Fibroblast of lung (primary cell): ENCODE measurements around the gene CETN1.

ENCODE experiments used
- EZH2 ChIP-seq: IDR thresholded peaks from 2 replicates; pipeline ENCODE4 v1.5.1; 2012; ENCODE audit warnings: low read length, control low read depth, mild to moderate bottlenecking; ENCODE audit errors: missing control alignments
- TF ChIP-seq, protein P1 (sequence below), 2 donors: IDR thresholded peaks in 1 of 2; conservative IDR thresholded peaks in 1 of 2; 1 replicate in 1 of 2; 2 replicates in 1 of 2; pipeline ENCODE4 v1.5.1; 2011 to 2012; ENCODE audit warnings: low read length in 2 of 2, control low read depth in 1 of 2, inconsistent platforms in 1 of 2, low read depth in 1 of 2, mild to moderate bottlenecking in 1 of 2

DNA sequence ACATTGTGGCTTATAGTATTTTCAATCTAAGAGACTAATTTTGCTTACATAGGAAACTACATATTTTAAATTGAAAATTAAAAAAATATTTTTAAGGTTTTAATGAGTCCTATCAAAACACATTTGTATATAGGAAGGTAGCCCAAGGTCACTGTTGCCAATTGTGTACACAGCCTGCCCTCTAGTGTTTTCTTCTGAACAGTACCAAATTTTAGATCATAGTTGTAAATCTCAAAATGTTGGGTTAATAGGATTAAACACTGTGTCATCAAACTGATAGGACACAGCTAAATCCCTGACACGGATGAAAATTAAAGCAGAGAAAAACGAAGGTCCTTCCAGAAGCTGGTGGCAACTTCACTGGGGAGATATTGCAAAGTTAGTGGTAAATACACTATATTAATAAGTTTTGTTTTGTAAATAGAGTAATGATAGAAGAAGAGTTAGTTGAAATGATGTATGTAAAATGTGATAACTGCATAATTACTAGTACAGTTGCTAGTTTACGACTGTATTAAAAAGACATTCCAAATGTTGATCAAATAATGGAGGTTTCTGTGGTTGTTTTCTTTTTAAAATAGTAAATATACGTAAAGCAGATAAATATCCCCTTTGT is 36.3 kb downstream of the CETN1 start:
- TF ChIP-seq, protein P1, sequence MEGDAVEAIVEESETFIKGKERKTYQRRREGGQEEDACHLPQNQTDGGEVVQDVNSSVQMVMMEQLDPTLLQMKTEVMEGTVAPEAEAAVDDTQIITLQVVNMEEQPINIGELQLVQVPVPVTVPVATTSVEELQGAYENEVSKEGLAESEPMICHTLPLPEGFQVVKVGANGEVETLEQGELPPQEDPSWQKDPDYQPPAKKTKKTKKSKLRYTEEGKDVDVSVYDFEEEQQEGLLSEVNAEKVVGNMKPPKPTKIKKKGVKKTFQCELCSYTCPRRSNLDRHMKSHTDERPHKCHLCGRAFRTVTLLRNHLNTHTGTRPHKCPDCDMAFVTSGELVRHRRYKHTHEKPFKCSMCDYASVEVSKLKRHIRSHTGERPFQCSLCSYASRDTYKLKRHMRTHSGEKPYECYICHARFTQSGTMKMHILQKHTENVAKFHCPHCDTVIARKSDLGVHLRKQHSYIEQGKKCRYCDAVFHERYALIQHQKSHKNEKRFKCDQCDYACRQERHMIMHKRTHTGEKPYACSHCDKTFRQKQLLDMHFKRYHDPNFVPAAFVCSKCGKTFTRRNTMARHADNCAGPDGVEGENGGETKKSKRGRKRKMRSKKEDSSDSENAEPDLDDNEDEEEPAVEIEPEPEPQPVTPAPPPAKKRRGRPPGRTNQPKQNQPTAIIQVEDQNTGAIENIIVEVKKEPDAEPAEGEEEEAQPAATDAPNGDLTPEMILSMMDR (conservative IDR thresholded peaks at IDR 0.05 in 1 of 2, IDR thresholded peaks at IDR 0.05 in 1 of 2; ENCODE audit: low read depth in 1 of 2, low read length in 2 of 2): peak; percentile 65 to 73
- TF ChIP-seq EZH2: no peak
